HCT116 (cell line): ENCODE results near the gene GMEB2. TPM values are rescaled to one million over a fixed set of nuclear protein-coding genes. Genes with fewer than 3 reads are reported as not detected.

ENCODE experiments used
- ATAC-seq: fragments of 200-7000 bp; cut with Tn5 transposase; 2 replicates; pipeline ENCODE4 v1.9.1; 2020; ENCODE audit warnings: mild to moderate bottlenecking, moderate library complexity
- BruUV-seq: library from RNA; stranded (reverse); fragments of 400-500 nt; replicated peaks from 2 replicates; lab custom pipeline; 2021; lab: Mats Ljungman, UMichigan
- CTCF ChIA-PET: fragments of 300-600 bp; sonication (Branson Sonifier 250); formaldehyde crosslinking; loops from one replicate; lab custom pipeline; 2021; ENCODE audit warnings: antibody characterized with exemption; lab: Charles Lee
- POLR2A ChIA-PET: fragments of 300-600, 350-600 bp; sonication (Branson Sonifier 250); formaldehyde crosslinking; loops from one replicate; lab custom pipeline; 2021; ENCODE audit warnings: antibody characterized with exemption; lab: Charles Lee
- RAD21 ChIA-PET, 2 experiments: fragments of 300-600 bp; sonication (Branson Sonifier 250); formaldehyde crosslinking; loops; one replicate each; lab custom pipeline; 2023; ENCODE audit warnings: low total read pairs in 2 of 2; ENCODE audit not compliant: uncharacterized antibody in 2 of 2, unreplicated experiment in 2 of 2, low non-redundant PET in 1 of 2; lab: Charles Lee
- DNase-seq: peaks from one replicate; pipeline ENCODE4 v3.0.0-alpha.2; 2010; ENCODE audit warnings: low read depth, low spot score
- H2AFZ ChIP-seq: fragments of 200-600 bp; shearing (Covaris generic), sonication (generic); 2 replicates; pipeline ENCODE4 v1.6.1; 2017; ENCODE audit warnings: low read depth, mixed run types, mixed read lengths, antibody characterized with exemption, low read length; ENCODE audit not compliant: poor library complexity, severe bottlenecking
- H3K27ac ChIP-seq: 2 replicates; pipeline ENCODE4 v1.5.1; 2012; ENCODE audit warnings: low read depth, low read length
- H3K27me3 ChIP-seq: fragments of 200-600 bp; sonication (generic); 2 replicates; pipeline ENCODE4 v1.6.1; 2016; ENCODE audit warnings: mixed run types, low read length, mixed read lengths; ENCODE audit not compliant: insufficient read depth
- H3K36me3 ChIP-seq, 2 experiments: fragments of 200-500 bp in 1 of 2; fragments of 200-600 bp in 1 of 2; sonication (Bioruptor generic) in 1 of 2; sonication (generic) in 1 of 2; 2 replicates each; pipeline versions ENCODE4 v1.5.1 to v1.6.1; 2014 to 2016; ENCODE audit warnings: low read length in 2 of 2, inconsistent platforms in 1 of 2, mixed read lengths in 1 of 2, mixed run types in 1 of 2; ENCODE audit not compliant: insufficient read depth in 2 of 2, control insufficient read depth in 1 of 2
- H3K4me1 ChIP-seq, 2 experiments: fragments of 200-600 bp in 1 of 2; sonication (generic) in 1 of 2; 2 replicates each; pipeline versions ENCODE4 v1.5.1 to v1.6.1; 2012 to 2017; ENCODE audit warnings: low read length in 2 of 2, inconsistent platforms in 1 of 2, mild to moderate bottlenecking in 1 of 2, mixed read lengths in 1 of 2, mixed run types in 1 of 2, moderate library complexity in 1 of 2; ENCODE audit not compliant: insufficient read depth in 2 of 2, control insufficient read depth in 1 of 2
- H3K4me2 ChIP-seq: fragments of 200-600 bp; sonication (generic); 2 replicates; pipeline ENCODE4 v1.6.1; 2017; ENCODE audit warnings: mixed run types, low read length, mixed read lengths
- H3K4me3 ChIP-seq, 2 experiments: fragments of 200-600 bp in 1 of 2; sonication (generic) in 1 of 2; replicated peaks in 1 of 2; 2 replicates each; pipeline ENCODE4 v1.5.1; 2011 to 2016; ENCODE audit warnings: low read length in 2 of 2, control low read depth in 1 of 2, low read depth in 1 of 2, mild to moderate bottlenecking in 1 of 2, mixed read lengths in 1 of 2, mixed run types in 1 of 2
- H3K79me2 ChIP-seq: fragments of 200-600 bp; sonication (generic); 2 replicates; pipeline ENCODE4 v1.6.1; 2017; ENCODE audit warnings: mild to moderate bottlenecking, mixed run types, low read length, moderate library complexity, mixed read lengths; ENCODE audit not compliant: insufficient read depth
- H3K9ac ChIP-seq: fragments of 200-600 bp; sonication (generic); 2 replicates; pipeline ENCODE4 v1.6.1; 2016; ENCODE audit warnings: low read length, mixed read lengths
- H3K9me2 ChIP-seq: fragments of 200-600 bp; sonication (generic), shearing (Covaris generic); 2 replicates; pipeline ENCODE4 v1.6.1; 2017; ENCODE audit warnings: mixed run types, mild to moderate bottlenecking, moderate library complexity; ENCODE audit not compliant: insufficient read depth
- H3K9me3 ChIP-seq, 2 experiments: fragments of 200-500 bp in 1 of 2; fragments of 200-600 bp in 1 of 2; sonication (Bioruptor generic) in 1 of 2; sonication (generic) in 1 of 2; 2 replicates each; pipeline ENCODE4 v1.6.1; 2014 to 2017; ENCODE audit warnings: low read length in 2 of 2, mixed read lengths in 2 of 2, inconsistent platforms in 1 of 2, low read depth in 1 of 2, mild to moderate bottlenecking in 1 of 2, mixed run types in 1 of 2, moderate library complexity in 1 of 2; ENCODE audit not compliant: control insufficient read depth in 1 of 2, insufficient read depth in 1 of 2
- H4K20me1 ChIP-seq: fragments of 200-600 bp; sonication (generic), shearing (Covaris generic); 2 replicates; pipeline ENCODE4 v1.6.1; 2017; ENCODE audit warnings: mixed run types, mild to moderate bottlenecking, moderate library complexity; ENCODE audit not compliant: insufficient read depth
- ATF3 ChIP-seq: IDR thresholded peaks from 2 replicates; pipeline ENCODE4 v1.6.1; 2012
- CBX3 ChIP-seq: IDR thresholded peaks from 2 replicates; pipeline ENCODE4 v1.6.1; 2012; ENCODE audit warnings: low read depth
- CEBPB ChIP-seq: IDR thresholded peaks from 2 replicates; pipeline ENCODE4 v1.6.1; 2012; ENCODE audit warnings: low read depth
- FOSL1 ChIP-seq: IDR thresholded peaks from 2 replicates; pipeline ENCODE4 v1.6.1; 2012; ENCODE audit warnings: low read depth
- POLR2AphosphoS5 ChIP-seq: IDR thresholded peaks from 2 replicates; pipeline ENCODE4 v1.6.1; 2011; ENCODE audit warnings: mild to moderate bottlenecking, low read depth, low read length, moderate library complexity
- SIN3A ChIP-seq: IDR thresholded peaks from 2 replicates; pipeline ENCODE4 v1.6.1; 2012; ENCODE audit warnings: low read depth
- SP1 ChIP-seq: IDR thresholded peaks from 2 replicates; pipeline ENCODE4 v1.6.1; 2012; ENCODE audit warnings: low read depth
- SRF ChIP-seq: IDR thresholded peaks from 2 replicates; pipeline ENCODE4 v1.6.1; 2012; ENCODE audit warnings: low read depth
- TCF7L2 ChIP-seq: IDR thresholded peaks from 2 replicates; pipeline ENCODE4 v1.7.0; 2011; ENCODE audit warnings: borderline replicate concordance, inconsistent platforms; ENCODE audit not compliant: insufficient read depth, insufficient read length; ENCODE audit errors: extremely low read depth
- intact Hi-C: fragments of 100-400 bp; cut with micrococcal nuclease; formaldehyde crosslinking; loops from 2 replicates; pipeline ENCODE4 v1.10.0; 2022
- total RNA-seq: library from RNA; stranded (reverse); gene quantifications from one replicate; pipeline ENCODE4 v1.2.1, GENCODE V29; 2021; ENCODE audit not compliant: unreplicated experiment

The GMEB2 gene
- total RNA-seq, 1 experiment from 2014 or later = 13.9 TPM

- peaks cover 9 to 15% of the 10 kb centered on the region in 2 experiments for H3K36me3 ChIP-seq
- no peaks in the 10 kb centered on the region for H3K27me3 ChIP-seq
- intact Hi-C loops = no loop called here
- no peak overlapping the region for H2AFZ ChIP-seq
- ATAC-seq = peak; percentile 46
- no peaks in the 10 kb centered on the region for H4K20me1 ChIP-seq
- no peaks in the 10 kb centered on the region for H3K9me3 ChIP-seq
- no peak for DNase-seq
- peak overlapping the region; percentile 82 to 99 for H3K4me3 ChIP-seq
- peak overlapping the region; percentile 97 for H3K4me2 ChIP-seq
- peak overlapping the region; percentile 73 for H3K27ac ChIP-seq
- peak overlapping the region; percentile 82 for H3K9ac ChIP-seq
- BruUV-seq = no TSS peak
- RAD21 ChIA-PET = interaction anchor here in 1 of 2 experiments (0.6 kb wide), 1 partner anchor 27 kb away, joined by 4 read pairs; no protein-coding TSS in a partner anchor
- peaks cover 12 to 31% of the 10 kb centered on the region in 2 experiments for H3K4me1 ChIP-seq
- peaks cover 51% of the 10 kb centered on the region for H3K79me2 ChIP-seq
- CTCF ChIA-PET = no interaction called here
- POLR2A ChIA-PET = interaction anchor here (1.0 kb wide), 1 partner anchor 39 kb away, joined by 4 read pairs; no protein-coding TSS in a partner anchor
- TF ChIP-seq SRF (no peak), CEBPB (no peak), TCF7L2 (no peak)
- H3K9me2 ChIP-seq = no peaks in the 10 kb centered on the region
Measured at GRCh38 chr20:63659370-63659769, 32.5 kb upstream of the GMEB2 start.

DNA sequence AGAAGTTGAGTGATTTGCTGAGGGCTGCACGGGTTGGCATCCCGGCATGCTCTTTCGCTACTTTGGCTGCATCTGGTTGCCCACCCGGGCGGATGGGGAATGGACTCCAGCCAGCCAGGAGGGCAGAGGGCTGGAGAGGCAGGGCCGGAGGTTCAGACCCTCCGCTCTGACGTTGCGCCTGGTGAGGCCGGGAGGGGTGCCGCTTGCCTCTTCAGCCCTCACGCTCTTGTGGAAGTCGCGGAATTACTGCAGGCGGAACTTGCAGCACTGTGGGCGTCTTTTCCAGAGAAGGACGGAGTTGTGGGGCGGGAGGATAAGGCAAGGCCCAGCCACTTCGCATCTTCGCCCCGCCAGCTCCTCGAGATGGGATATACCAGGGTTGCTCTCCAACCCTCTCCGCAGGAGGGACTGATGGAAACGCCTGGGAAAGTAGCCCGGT lies 31.9 kb upstream of the GMEB2 start:
- ChIA-PET RAD21 (interaction anchor here (0.6 to 1.3 kb wide), 3 partner anchors 24 to 28 kb away, joined by 3 to 5 read pairs (median 4); no protein-coding TSS in a partner anchor), POLR2A (interaction anchor here (0.8 to 1.5 kb wide), 9 partner anchors 9 to 205 kb away, joined by 3 to 14 read pairs (median 4); partner anchors contain the start of gene HELZ2), CTCF (interaction anchor here (1.0 kb wide), 1 partner anchor 17 kb away, joined by 5 read pairs; no protein-coding TSS in a partner anchor)
- Histone ChIP-seq H3K4me1 (peaks cover 16 to 37% of the 10 kb centered on the region in 2 experiments), H3K4me2 (peak overlapping the region; percentile 97), H3K4me3 (peak overlapping the region; percentile 82 to 99), H3K79me2 (peaks cover 45% of the 10 kb centered on the region), H3K27ac (peak overlapping the region; percentile 73), H3K36me3 (peaks cover 9 to 15% of the 10 kb centered on the region in 2 experiments), H3K9ac (peak overlapping the region; percentile 82), H3K9me2 (no peaks in the 10 kb centered on the region), H2AFZ (no peak overlapping the region), H3K27me3 (no peaks in the 10 kb centered on the region), H4K20me1 (no peaks in the 10 kb centered on the region), H3K9me3 (no peaks in the 10 kb centered on the region)
- intact Hi-C loops = loop anchor here (1.0 kb wide), 2 partner anchors 24 to 30 kb away; no protein-coding TSS in a partner anchor
- ATAC-seq (peak; percentile 31), DNase-seq (no peak)
- no peak for TF ChIP-seq FOSL1
- no peak for TF ChIP-seq ATF3
- no peak for TF ChIP-seq CBX3
- TF ChIP-seq SP1 = no peak
- TF ChIP-seq POLR2AphosphoS5 = peak; percentile 5; the same call in 1 of the 2 replicates
- TF ChIP-seq SIN3A = no peak
- BruUV-seq = no TSS peak
